ENCODE measurements around the gene ADAMTS17.

GRCh38 chr15:100038736-100039135 lies 303.0 kb downstream of the ADAMTS17 start:
- TF ChIP-seq CTCF (IDR thresholded peaks at IDR 0.05) = no peak
- no peak for TF ChIP-seq POLR2A (IDR thresholded peaks at IDR 0.05)

Data from testis (tissue), 2 donors.